IPS DF 6.9 (cell line): Measurements from ENCODE around the gene XPO4.
"Not testable (repeated sequence)": the region's sequence is repeated elsewhere in the genome, so short reads cannot be mapped to it uniquely, and the experiment has no call there.

ENCODE experiments used
- DNase-seq: peaks from one replicate; pipeline ENCODE4 v3.0.0-alpha.2; 2013; ENCODE audit warnings: low read depth, low spot score
- H3K27ac ChIP-seq: one replicate; pipeline ENCODE4 v1.5.1; 2013; ENCODE audit warnings: low read length, control low read depth
- H3K27me3 ChIP-seq: 2 replicates; pipeline ENCODE4 v1.6.1; 2013; ENCODE audit warnings: mild to moderate bottlenecking, low read length; ENCODE audit not compliant: control insufficient read depth, insufficient read depth
- H3K36me3 ChIP-seq: 2 replicates; pipeline ENCODE4 v1.6.1; 2013; ENCODE audit warnings: low read length; ENCODE audit not compliant: control insufficient read depth, insufficient read depth
- H3K4me1 ChIP-seq: 2 replicates; pipeline ENCODE4 v1.6.1; 2013; ENCODE audit warnings: low read length; ENCODE audit not compliant: control insufficient read depth, insufficient read depth
- H3K4me3 ChIP-seq: 2 replicates; pipeline ENCODE4 v1.5.1; 2013; ENCODE audit warnings: mild to moderate bottlenecking, low read length
- H3K9me3 ChIP-seq: 2 replicates; pipeline ENCODE4 v1.6.1; 2013; ENCODE audit warnings: low read length, inconsistent platforms; ENCODE audit not compliant: control insufficient read depth, insufficient read depth
- WGBS: extraction: QIAGEN DNeasy Blood & Tissue Kit; methylation state at CpG from one replicate; pipeline ENCODE4 v1.1.7; 2013; ENCODE audit warnings: mixed read lengths, missing lambda C conversion rate; ENCODE audit not compliant: insufficient read length, insufficient coverage; 5-methylcytosine and 5-hydroxymethylcytosine counted together

XPO4 gene

GRCh38 chr13:20924758-20925394 is 22.3 kb upstream of the XPO4 start:
- DNase-seq, result no peak
- Histone ChIP-seq H3K27me3 (no peaks in the 10 kb centered on the region), H3K4me1 (no peaks in the 10 kb centered on the region), H3K4me3 (no peak overlapping the region), H3K27ac (no peak overlapping the region), H3K9me3 (no peaks in the 10 kb centered on the region), H3K36me3 (no peaks in the 10 kb centered on the region)
- no CpG with 5 or more reads among the region's 3 CpGs for WGBS

- Histone ChIP-seq H3K9me3 (no peaks in the 10 kb centered on the region), H3K27me3 (no peaks in the 10 kb centered on the region), H3K4me3 (no peak overlapping the region), H3K36me3 (no peaks in the 10 kb centered on the region), H3K4me1 (no peaks in the 10 kb centered on the region), H3K27ac (no peak overlapping the region)
- no CpG with 5 or more reads among the region's 4 CpGs for WGBS
- DNase-seq, result no peak
These were observed 20.7 kb upstream of the XPO4 start for GRCh38 chr13:20923272-20923671.

- H3K4me1 ChIP-seq, result no peaks in the 10 kb centered on the region
- no peak overlapping the region for H3K27ac ChIP-seq
- no peak overlapping the region for H3K4me3 ChIP-seq
- no peaks in the 10 kb centered on the region for H3K9me3 ChIP-seq
- H3K36me3 ChIP-seq, result no peaks in the 10 kb centered on the region
- WGBS, result no CpG with 5 or more reads among the region's 4 CpGs
- H3K27me3 ChIP-seq, result no peaks in the 10 kb centered on the region
- no peak for DNase-seq
These were observed 19.0 kb upstream of the XPO4 start for GRCh38 chr13:20921572-20921971.

- not testable (repeated sequence) for DNase-seq, H3K27me3 ChIP-seq, H3K36me3 ChIP-seq, H3K9me3 ChIP-seq, H3K4me3 ChIP-seq, H3K27ac ChIP-seq, H3K4me1 ChIP-seq
- no CpG with 5 or more reads among the region's 6 CpGs for WGBS
These were observed 13.1 kb upstream of the XPO4 start for GRCh38 chr13:20915676-20916075.

- H3K36me3 ChIP-seq, result no peaks in the 10 kb centered on the region
- H3K9me3 ChIP-seq, result peaks cover 1% of the 10 kb centered on the region; the same call in 1 of the 2 replicates
- no peak overlapping the region for H3K27ac ChIP-seq
- no peaks in the 10 kb centered on the region for H3K27me3 ChIP-seq
- no CpG with 5 or more reads among the region's 6 CpGs for WGBS
- H3K4me1 ChIP-seq, result no peaks in the 10 kb centered on the region
- no peak for DNase-seq
- H3K4me3 ChIP-seq, result no peak overlapping the region
These were observed 8.5 kb upstream of the XPO4 start for GRCh38 chr13:20911037-20911436.

GRCh38 chr13:20908714-20909497 is 6.4 kb upstream of the XPO4 start:
- DNase-seq, result no peak
- Histone ChIP-seq H3K4me3 (no peak overlapping the region), H3K9me3 (peaks cover 1% of the 10 kb centered on the region; the same call in 1 of the 2 replicates), H3K27ac (no peak overlapping the region), H3K36me3 (no peaks in the 10 kb centered on the region), H3K27me3 (no peaks in the 10 kb centered on the region), H3K4me1 (no peaks in the 10 kb centered on the region)
- WGBS, result no CpG with 5 or more reads among the region's 6 CpGs

- Histone ChIP-seq H3K27me3 (no peaks in the 10 kb centered on the region), H3K4me3 (no peak overlapping the region), H3K27ac (no peak overlapping the region), H3K36me3 (no peaks in the 10 kb centered on the region), H3K9me3 (no peaks in the 10 kb centered on the region), H3K4me1 (no peaks in the 10 kb centered on the region)
- DNase-seq, result no peak
These were observed 2.4 kb upstream of the XPO4 start for GRCh38 chr13:20904908-20905307.

- peak overlapping the region; percentile 89; the same call in 1 of the 2 replicates for H3K4me3 ChIP-seq
- H3K4me1 ChIP-seq, result no peaks in the 10 kb centered on the region
- WGBS, result no CpG with 5 or more reads among the region's 14 CpGs
- H3K36me3 ChIP-seq, result no peaks in the 10 kb centered on the region
- no peaks in the 10 kb centered on the region for H3K27me3 ChIP-seq
- no peak overlapping the region for H3K27ac ChIP-seq
- no peaks in the 10 kb centered on the region for H3K9me3 ChIP-seq
- no peak for DNase-seq
These were observed 574 bp upstream of the XPO4 start for GRCh38 chr13:20903164-20903475.

- no peaks in the 10 kb centered on the region for H3K27me3 ChIP-seq
- H3K36me3 ChIP-seq, result no peaks in the 10 kb centered on the region
- no peaks in the 10 kb centered on the region for H3K4me1 ChIP-seq
- no peak overlapping the region for H3K27ac ChIP-seq
- H3K4me3 ChIP-seq, result peak overlapping the region; percentile 89
- no CpG with 5 or more reads among the region's 21 CpGs for WGBS
- DNase-seq, result no peak
- H3K9me3 ChIP-seq, result no peaks in the 10 kb centered on the region
These were observed 693 bp downstream of the XPO4 start for GRCh38 chr13:20901668-20902437.

GRCh38 chr13:20894245-20894644 is 8.3 kb downstream of the XPO4 start:
- Histone ChIP-seq H3K27ac (no peak overlapping the region), H3K9me3 (no peaks in the 10 kb centered on the region), H3K27me3 (no peaks in the 10 kb centered on the region), H3K36me3 (no peaks in the 10 kb centered on the region), H3K4me3 (no peak overlapping the region), H3K4me1 (no peaks in the 10 kb centered on the region)
- no CpG with 5 or more reads among the region's 2 CpGs for WGBS
- DNase-seq, result no peak
